ENCODE measurements around the gene TM2D3. TPM values are rescaled to one million over a fixed set of nuclear protein-coding genes. Genes with fewer than 3 reads are reported as not detected.
"Not testable (repeated sequence)": the region's sequence is repeated elsewhere in the genome, so short reads cannot be mapped to it uniquely, and the experiment has no call there.

Gene TM2D3
- total RNA-seq, 1 donor from 2014 or later, result 51.2 TPM

- TF ChIP-seq, protein P1, sequence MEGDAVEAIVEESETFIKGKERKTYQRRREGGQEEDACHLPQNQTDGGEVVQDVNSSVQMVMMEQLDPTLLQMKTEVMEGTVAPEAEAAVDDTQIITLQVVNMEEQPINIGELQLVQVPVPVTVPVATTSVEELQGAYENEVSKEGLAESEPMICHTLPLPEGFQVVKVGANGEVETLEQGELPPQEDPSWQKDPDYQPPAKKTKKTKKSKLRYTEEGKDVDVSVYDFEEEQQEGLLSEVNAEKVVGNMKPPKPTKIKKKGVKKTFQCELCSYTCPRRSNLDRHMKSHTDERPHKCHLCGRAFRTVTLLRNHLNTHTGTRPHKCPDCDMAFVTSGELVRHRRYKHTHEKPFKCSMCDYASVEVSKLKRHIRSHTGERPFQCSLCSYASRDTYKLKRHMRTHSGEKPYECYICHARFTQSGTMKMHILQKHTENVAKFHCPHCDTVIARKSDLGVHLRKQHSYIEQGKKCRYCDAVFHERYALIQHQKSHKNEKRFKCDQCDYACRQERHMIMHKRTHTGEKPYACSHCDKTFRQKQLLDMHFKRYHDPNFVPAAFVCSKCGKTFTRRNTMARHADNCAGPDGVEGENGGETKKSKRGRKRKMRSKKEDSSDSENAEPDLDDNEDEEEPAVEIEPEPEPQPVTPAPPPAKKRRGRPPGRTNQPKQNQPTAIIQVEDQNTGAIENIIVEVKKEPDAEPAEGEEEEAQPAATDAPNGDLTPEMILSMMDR (IDR thresholded peaks at IDR 0.05; ENCODE audit: unreplicated experiment), result no peak
- Mint-ChIP-seq H3K36me3 (peaks cover 16% of the 10 kb centered on the region), H3K27ac (no peak overlapping the region), H3K4me3 (no peak overlapping the region), H3K4me1 (no peaks in the 10 kb centered on the region), H3K9me3 (no peaks in the 10 kb centered on the region), H3K27me3 (ENCODE audit: low read depth) (no peaks in the 10 kb centered on the region)
- no peak for DNase-seq (ENCODE audit: low spot score in 2 of 2, unreplicated experiment in 2 of 2)
Observed at GRCh38 chr15:101637038-101637437, 15.1 kb downstream of the TM2D3 start.

DNA sequence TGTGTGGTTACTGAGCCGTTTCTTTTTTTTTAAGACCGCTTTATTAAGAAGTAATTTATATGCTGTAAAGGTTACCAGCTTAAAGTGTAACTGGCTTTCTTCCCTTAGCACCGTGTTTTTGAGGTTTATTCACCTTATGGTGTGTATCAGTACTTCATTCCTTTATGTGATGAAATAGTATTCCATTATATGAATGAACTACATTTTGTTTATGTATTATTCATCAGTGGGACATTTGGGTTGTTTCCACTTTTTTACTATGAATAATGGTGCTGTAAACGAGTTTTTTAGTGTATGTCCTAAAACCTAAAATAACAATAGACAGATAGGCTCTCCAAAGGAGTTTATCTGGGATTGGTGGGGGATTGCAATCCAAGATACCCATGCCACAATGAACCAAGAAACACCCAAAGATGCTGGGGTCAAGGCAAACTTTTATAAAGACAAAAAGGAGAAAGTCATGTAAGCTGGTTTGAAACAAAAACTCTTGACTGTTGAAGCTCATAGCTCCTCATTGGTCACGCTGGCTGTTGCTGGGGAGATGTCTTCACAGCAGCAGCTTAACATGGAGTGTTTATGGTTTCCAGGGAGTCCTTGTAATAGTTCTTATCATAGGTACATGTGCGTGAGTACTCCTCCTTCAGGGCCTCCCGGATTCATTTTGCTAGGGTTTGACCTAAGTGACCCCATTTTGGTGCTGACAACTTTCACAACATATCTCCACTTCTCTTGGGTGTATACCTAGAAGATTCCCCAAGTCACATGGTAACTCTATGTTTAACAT is 16.0 kb downstream of the TM2D3 start:
- H3K4me1 Mint-ChIP-seq, result no peaks in the 10 kb centered on the region
- TF ChIP-seq, protein P1 (IDR thresholded peaks at IDR 0.05; ENCODE audit: unreplicated experiment), result no peak
- no peaks in the 10 kb centered on the region for H3K9me3 Mint-ChIP-seq
- no peak overlapping the region for H3K4me3 Mint-ChIP-seq
- H3K27ac Mint-ChIP-seq, result no peak overlapping the region
- H3K27me3 Mint-ChIP-seq (ENCODE audit: low read depth), result no peaks in the 10 kb centered on the region
- peaks cover 16% of the 10 kb centered on the region for H3K36me3 Mint-ChIP-seq
- DNase-seq (ENCODE audit: low spot score in 2 of 2, unreplicated experiment in 2 of 2), result no peak

GRCh38 chr15:101633356-101633755 is 18.8 kb downstream of the TM2D3 start:
- no peaks in the 10 kb centered on the region for H3K27me3 Mint-ChIP-seq (ENCODE audit: low read depth)
- no peaks in the 10 kb centered on the region for H3K4me1 Mint-ChIP-seq
- no peak for DNase-seq (ENCODE audit: low spot score in 2 of 2, unreplicated experiment in 2 of 2)
- H3K4me3 Mint-ChIP-seq, result no peak overlapping the region
- no peak overlapping the region for H3K27ac Mint-ChIP-seq
- TF ChIP-seq, protein P1 (IDR thresholded peaks at IDR 0.05; ENCODE audit: unreplicated experiment), result no peak
- H3K9me3 Mint-ChIP-seq, result no peaks in the 10 kb centered on the region
- H3K36me3 Mint-ChIP-seq, result no peaks in the 10 kb centered on the region

DNA sequence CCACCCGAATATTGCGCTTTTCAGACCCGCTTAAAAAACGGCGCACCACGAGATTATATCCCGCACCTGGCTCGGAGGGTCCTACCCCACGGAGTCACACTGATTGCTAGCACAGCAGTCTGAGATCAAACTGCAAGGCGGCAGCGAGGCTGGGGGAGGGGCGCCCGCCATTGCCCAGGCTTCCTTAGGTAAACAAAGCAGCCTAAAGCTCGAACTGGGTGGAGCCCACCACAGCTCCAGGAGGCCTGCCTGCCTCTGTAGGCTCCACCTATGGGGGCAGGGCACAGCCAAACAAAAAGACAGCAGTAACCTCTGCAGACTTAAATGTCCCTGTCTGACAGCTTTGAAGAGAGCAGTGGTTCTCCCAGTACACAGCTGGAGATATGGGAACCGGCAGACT is 25.5 kb downstream of the TM2D3 start:
- peaks cover 25% of the 10 kb centered on the region for H3K9me3 Mint-ChIP-seq
- not testable (repeated sequence) for H3K4me3 Mint-ChIP-seq; H3K27me3 Mint-ChIP-seq (ENCODE audit: low read depth); H3K4me1 Mint-ChIP-seq; DNase-seq (ENCODE audit: low spot score in 2 of 2, unreplicated experiment in 2 of 2); H3K27ac Mint-ChIP-seq
- H3K36me3 Mint-ChIP-seq, result peaks cover 26% of the 10 kb centered on the region

- Mint-ChIP-seq H3K4me1 (peaks cover 5% of the 10 kb centered on the region), H3K27ac (no peak overlapping the region), H3K4me3 (no peak overlapping the region), H3K36me3 (peaks cover 26% of the 10 kb centered on the region), H3K27me3 (ENCODE audit: low read depth) (no peaks in the 10 kb centered on the region), H3K9me3 (peaks cover 25% of the 10 kb centered on the region)
- DNase-seq (ENCODE audit: low spot score in 2 of 2, unreplicated experiment in 2 of 2), result no peak
- TF ChIP-seq, protein P1 (IDR thresholded peaks at IDR 0.05; ENCODE audit: unreplicated experiment), result no peak
Observed at GRCh38 chr15:101625980-101626379, 26.2 kb downstream of the TM2D3 start.

GRCh38 chr15:101625184-101625583 is 27.0 kb downstream of the TM2D3 start:
- Mint-ChIP-seq H3K36me3 (peaks cover 26% of the 10 kb centered on the region), H3K4me3 (no peak overlapping the region), H3K27me3 (ENCODE audit: low read depth) (no peaks in the 10 kb centered on the region), H3K9me3 (peaks cover 25% of the 10 kb centered on the region), H3K27ac (no peak overlapping the region), H3K4me1 (peaks cover 5% of the 10 kb centered on the region)
- no peak for DNase-seq (ENCODE audit: low spot score in 2 of 2, unreplicated experiment in 2 of 2)
- TF ChIP-seq, protein P1 (IDR thresholded peaks at IDR 0.05; ENCODE audit: unreplicated experiment), result no peak
